ENCODE measurements around the gene CCDC68. TPM values are rescaled to one million over a fixed set of nuclear protein-coding genes. Genes with fewer than 3 reads are reported as not detected.

The CCDC68 gene
- total and polyA plus RNA-seq, 2 donors (not counting 3 experiments of a cell fraction or from before 2014, with no cell fraction given) = 0.72 to 1.0 TPM

GRCh38 chr18:54900290-54900689 is 59.0 kb downstream of the CCDC68 start:
- no peak for FAIRE-seq
- H3K4me3 ChIP-seq (replicated peaks in 1 of 3; ENCODE audit: insufficient read depth in 1 of 3, low read depth in 1 of 3, low read length in 3 of 3) = no peak overlapping the region
- H3K9ac ChIP-seq (replicated peaks; ENCODE audit: extremely low read depth, insufficient read depth, low read length) = no peak overlapping the region
- TF ChIP-seq POLR2AphosphoS5 (IDR thresholded peaks at IDR 0.05; ENCODE audit: insufficient read depth, low read depth, low read length) = no peak
- no peak for TF ChIP-seq GATA2 (IDR thresholded peaks at IDR 0.05; ENCODE audit: insufficient read depth, insufficient read length, low read depth, low read length)
- TF ChIP-seq JUN (IDR thresholded peaks at IDR 0.05; ENCODE audit: borderline replicate concordance, insufficient read depth, insufficient read length, low read depth) = no peak
- TF ChIP-seq MAX (IDR thresholded peaks at IDR 0.05; ENCODE audit: insufficient read depth, insufficient read length) = no peak
- no peak for TF ChIP-seq MYC (IDR thresholded peaks at IDR 0.05; ENCODE audit: low read depth, low read length)
- TF ChIP-seq POLR2A (IDR thresholded peaks at IDR 0.05; ENCODE audit: low read depth, low read length) = no peak
- TF ChIP-seq, protein P1, sequence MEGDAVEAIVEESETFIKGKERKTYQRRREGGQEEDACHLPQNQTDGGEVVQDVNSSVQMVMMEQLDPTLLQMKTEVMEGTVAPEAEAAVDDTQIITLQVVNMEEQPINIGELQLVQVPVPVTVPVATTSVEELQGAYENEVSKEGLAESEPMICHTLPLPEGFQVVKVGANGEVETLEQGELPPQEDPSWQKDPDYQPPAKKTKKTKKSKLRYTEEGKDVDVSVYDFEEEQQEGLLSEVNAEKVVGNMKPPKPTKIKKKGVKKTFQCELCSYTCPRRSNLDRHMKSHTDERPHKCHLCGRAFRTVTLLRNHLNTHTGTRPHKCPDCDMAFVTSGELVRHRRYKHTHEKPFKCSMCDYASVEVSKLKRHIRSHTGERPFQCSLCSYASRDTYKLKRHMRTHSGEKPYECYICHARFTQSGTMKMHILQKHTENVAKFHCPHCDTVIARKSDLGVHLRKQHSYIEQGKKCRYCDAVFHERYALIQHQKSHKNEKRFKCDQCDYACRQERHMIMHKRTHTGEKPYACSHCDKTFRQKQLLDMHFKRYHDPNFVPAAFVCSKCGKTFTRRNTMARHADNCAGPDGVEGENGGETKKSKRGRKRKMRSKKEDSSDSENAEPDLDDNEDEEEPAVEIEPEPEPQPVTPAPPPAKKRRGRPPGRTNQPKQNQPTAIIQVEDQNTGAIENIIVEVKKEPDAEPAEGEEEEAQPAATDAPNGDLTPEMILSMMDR (IDR thresholded peaks at IDR 0.05; ENCODE audit: extremely low read depth in 1 of 2, insufficient read depth in 1 of 2, low read depth in 1 of 2, low read length in 2 of 2) = no peak
- TF ChIP-seq FOS (IDR thresholded peaks at IDR 0.05; ENCODE audit: borderline replicate concordance, insufficient read depth, low read length) = no peak
- no peak for TF ChIP-seq EZH2 (IDR thresholded peaks at IDR 0.05; ENCODE audit: borderline replicate concordance, low read depth, low read length, severe bottlenecking)
- no peak for DNase-seq (ENCODE audit: low read depth, low spot score)
- H3K9me3 ChIP-seq (replicated peaks; ENCODE audit: control insufficient read depth, insufficient read depth, low read length) = no peaks in the 10 kb centered on the region
- BruUV-seq (replicated peaks) = no TSS peak
- H3K4me1 ChIP-seq (ENCODE audit: control insufficient read depth, extremely low read depth, insufficient read depth, low read length) = no peaks in the 10 kb centered on the region
- H4K20me1 ChIP-seq (replicated peaks; ENCODE audit: control insufficient read depth, extremely low read depth, insufficient read depth, low read length) = no peaks in the 10 kb centered on the region
- no peaks in the 10 kb centered on the region for H3K27me3 ChIP-seq (ENCODE audit: control insufficient read depth in 2 of 2, insufficient read depth in 2 of 2, low read length in 2 of 2)
- no peak overlapping the region for H2AFZ ChIP-seq (ENCODE audit: low read depth, low read length)
- H3K79me2 ChIP-seq (ENCODE audit: control insufficient read depth, insufficient read depth, low read length) = no peaks in the 10 kb centered on the region
- no peaks in the 10 kb centered on the region for H3K36me3 ChIP-seq (ENCODE audit: control insufficient read depth in 2 of 2, extremely low read depth in 1 of 2, insufficient read depth in 2 of 2, low read length in 2 of 2)
- no peaks in the 10 kb centered on the region for H3K9me1 ChIP-seq (replicated peaks; ENCODE audit: control insufficient read depth, extremely low read depth, insufficient read depth, low read length)
- no peak overlapping the region for H3K4me2 ChIP-seq (ENCODE audit: insufficient read depth, low read length)
- dilution Hi-C loops (cut with MboI; ENCODE audit: extremely low pct_ligation_motif_present, low sequenced_read_pairs) = no loop called here
- no peak overlapping the region for H3K27ac ChIP-seq (ENCODE audit: insufficient read depth, low read depth, low read length)
- intact Hi-C loops (cut with micrococcal nuclease) = no loop called here
- CTCF ChIA-PET = interaction anchor here (1.0 to 1.5 kb wide), 3 partner anchors 8 to 75 kb away, joined by 3 to 5 read pairs (median 3); no protein-coding TSS in a partner anchor
- POLR2A ChIA-PET = no interaction called here
